Activated CD8-positive, alpha-beta memory T cell treated with anti-CD3 and anti-CD28 coated beads for 1 hour (primary cell): ENCODE data around the gene DEFB129.
"Not testable (repeated sequence)": the region's sequence is repeated elsewhere in the genome, so short reads cannot be mapped to it uniquely, and the experiment has no call there.

Source experiments
- DNase-seq, 2 donors: peaks; one replicate each; pipeline ENCODE4 v3.0.0-alpha.2; 2020; ENCODE audit warnings: low read depth in 1 of 2; ENCODE audit errors: extremely low read depth in 1 of 2

Gene DEFB129

GRCh38 chr20:252801-253200, 25.7 kb downstream of the DEFB129 start:
- DNase-seq = no peak

- DNase-seq = not testable (repeated sequence)
Observed at GRCh38 chr20:253447-253846, 26.4 kb downstream of the DEFB129 start.

GRCh38 chr20:257419-257818, 30.4 kb downstream of the DEFB129 start, which contains the start of gene DEFB132:
Gene DEFB132, plus strand, starts transcription at chr20:257724. Its CDS starts 55 bp downstream, at chr20:257779.
- DNase-seq = no peak

- DNase-seq = no peak
Observed at GRCh38 chr20:258269-258858, 31.3 kb downstream of the DEFB129 start.

GRCh38 chr20:258963-259362, 31.9 kb downstream of the DEFB129 start:
- DNase-seq = no peak

GRCh38 chr20:259981-260380, 32.9 kb downstream of the DEFB129 start:
- DNase-seq = no peak

GRCh38 chr20:263701-264100, 36.6 kb downstream of the DEFB129 start:
- no peak for DNase-seq

- peak; percentile 75 to 82 for DNase-seq
Observed at GRCh38 chr20:266596-267562, 39.8 kb downstream of the DEFB129 start.

GRCh38 chr20:270517-270916, 43.5 kb downstream of the DEFB129 start:
- no peak for DNase-seq

- no peak for DNase-seq
Observed at GRCh38 chr20:271069-271468, 44.0 kb downstream of the DEFB129 start.

GRCh38 chr20:271528-271927, 44.5 kb downstream of the DEFB129 start:
- no peak for DNase-seq

GRCh38 chr20:272718-273117, 45.7 kb downstream of the DEFB129 start:
- no peak for DNase-seq

- DNase-seq = no peak
Observed at GRCh38 chr20:273884-274283, 46.8 kb downstream of the DEFB129 start.

GRCh38 chr20:275791-276190, 48.7 kb downstream of the DEFB129 start:
- no peak for DNase-seq

- DNase-seq = no peak
Observed at GRCh38 chr20:276620-277495, 49.8 kb downstream of the DEFB129 start.

GRCh38 chr20:277496-277781, 50.4 kb downstream of the DEFB129 start:
- DNase-seq = no peak

GRCh38 chr20:278181-278580, 51.1 kb downstream of the DEFB129 start:
- no peak for DNase-seq

- no peak for DNase-seq
Observed at GRCh38 chr20:278607-279571, 51.8 kb downstream of the DEFB129 start.
